ENCODE data around the gene SCFD2. TPM values are rescaled to one million over a fixed set of nuclear protein-coding genes. Genes with fewer than 3 reads are reported as not detected.

The SCFD2 gene
- total and polyA plus RNA-seq, 2 of the 8 experiments (the other 6 are each of a cell fraction or from before 2014, with no cell fraction given), result 6.2 to 10.2 TPM

DNA sequence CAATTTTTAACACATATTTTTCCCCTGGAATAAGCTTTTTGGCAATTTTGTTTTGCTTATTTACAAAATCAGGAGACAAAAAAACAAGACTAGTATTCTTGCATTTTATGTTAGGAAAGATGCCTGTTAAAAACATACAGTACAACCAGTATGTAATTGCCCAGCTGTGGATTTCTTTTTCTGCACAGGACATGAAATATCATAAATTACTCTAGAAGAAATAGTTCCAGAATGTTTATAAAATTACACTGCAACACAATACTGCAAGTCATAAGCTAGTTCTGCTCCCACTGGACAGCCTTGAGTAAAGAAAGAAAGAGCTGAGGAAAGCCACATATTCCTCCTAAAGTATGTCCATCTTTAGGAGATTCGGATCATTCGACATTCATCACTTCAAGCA is 133.5 kb downstream of the SCFD2 start:
- Histone ChIP-seq H3K79me2 (ENCODE audit: control insufficient read depth in 1 of 2, insufficient read depth in 2 of 2, low read length in 2 of 2) (no peaks in the 10 kb centered on the region), H3K27ac (ENCODE audit: low read depth, low read length) (no peak overlapping the region), H2BK20ac (ENCODE audit: low read length) (no peak overlapping the region), H3K14ac (ENCODE audit: insufficient read length) (no peak overlapping the region), H3K4ac (replicated peaks; ENCODE audit: insufficient read length, low read depth, low read length) (no peak overlapping the region), H3K79me1 (ENCODE audit: low read depth, low read length) (no peaks in the 10 kb centered on the region), H3K9ac (replicated peaks in 1 of 4; ENCODE audit: extremely low read depth in 1 of 4, low read depth in 3 of 4, low read length in 3 of 4) (no peak overlapping the region), H3K4me2 (ENCODE audit: insufficient read depth in 1 of 2, low read depth in 2 of 2, low read length in 2 of 2) (no peak overlapping the region), H3K18ac (ENCODE audit: extremely low read depth, low read length) (no peak overlapping the region), H3K9me3 (ENCODE audit: insufficient read depth in 2 of 2, low read depth in 1 of 2, low read length in 1 of 2) (no peaks in the 10 kb centered on the region), H3K56ac (replicated peaks; ENCODE audit: insufficient read length, low read depth, low read length) (no peak overlapping the region), H3K4me1 (replicated peaks in 1 of 4; ENCODE audit: control insufficient read depth in 3 of 4, insufficient read depth in 4 of 4, low read length in 3 of 4) (no peaks in the 10 kb centered on the region), H3K27me3 (replicated peaks in 1 of 4; ENCODE audit: control insufficient read depth in 3 of 4, extremely low read depth in 1 of 4, insufficient read depth in 3 of 4, low read length in 3 of 4) (no peaks in the 10 kb centered on the region), H2AK5ac (ENCODE audit: low read depth, low read length) (no peak overlapping the region), H4K91ac (replicated peaks; ENCODE audit: insufficient read length, low read length) (no peak overlapping the region), H2BK15ac (ENCODE audit: low read length) (no peak overlapping the region), H4K20me1 (replicated peaks in 1 of 2; ENCODE audit: control insufficient read depth in 1 of 2, insufficient read depth in 2 of 2, low read length in 2 of 2) (no peaks in the 10 kb centered on the region), H2BK12ac (ENCODE audit: low read depth, low read length) (no peak overlapping the region), H3K4me3 (ENCODE audit: extremely low read depth in 1 of 4, insufficient read depth in 2 of 4, low read depth in 3 of 4, low read length in 4 of 4) (no peak overlapping the region), H3K23me2 (ENCODE audit: low read depth, low read length) (no peaks in the 10 kb centered on the region), H2BK5ac (ENCODE audit: low read depth, low read length) (no peak overlapping the region), H4K5ac (ENCODE audit: insufficient read length, low read depth, low read length) (no peak overlapping the region), H2AFZ (ENCODE audit: low read length) (no peak overlapping the region), H2BK120ac (replicated peaks; ENCODE audit: low read depth, low read length) (no peak overlapping the region), H3K36me3 (ENCODE audit: control insufficient read depth in 2 of 4, insufficient read depth in 4 of 4, low read length in 3 of 4) (no peaks in the 10 kb centered on the region), H3K23ac (ENCODE audit: insufficient read length) (no peak overlapping the region), H4K8ac (ENCODE audit: extremely low read depth, insufficient read depth, low read length) (no peak overlapping the region)
- WGBS, 2 experiments (ENCODE audit: extremely low coverage in 1 of 2, insufficient coverage in 1 of 2, insufficient read length in 1 of 2, insufficient replicate concordance in 2 of 2, low coverage in 1 of 2, low lambda C conversion rate in 2 of 2, missing lambda C conversion rate in 1 of 2), result 93% methylated on average over 2 of the region's 2 CpGs; no CpG with 5 or more reads in 1 of the 2 experiments
- ChIA-PET CTCF (ENCODE audit: partially characterized antibody) (no interaction called here), POLR2A (ENCODE audit: partially characterized antibody) (no interaction called here)
- FAIRE-seq (no peak), DNase-seq (ENCODE audit: low read depth in 1 of 2, low spot score in 2 of 2) (no peak)
- TF ChIP-seq SAP30 (IDR thresholded peaks at IDR 0.05; ENCODE audit: insufficient read depth, insufficient replicate concordance, low read length), result no peak
- no peak for TF ChIP-seq POU5F1 (IDR thresholded peaks at IDR 0.05; ENCODE audit: low read depth, low read length)
- TF ChIP-seq USF2 (IDR thresholded peaks at IDR 0.05; ENCODE audit: low read length), result no peak
- no peak for TF ChIP-seq BCL11A (IDR thresholded peaks at IDR 0.05; ENCODE audit: low read depth in 2 of 2, low read length in 2 of 2)
- no peak for TF ChIP-seq TEAD4 (IDR thresholded peaks at IDR 0.05; ENCODE audit: low read depth, low read length)
- TF ChIP-seq, protein P1, sequence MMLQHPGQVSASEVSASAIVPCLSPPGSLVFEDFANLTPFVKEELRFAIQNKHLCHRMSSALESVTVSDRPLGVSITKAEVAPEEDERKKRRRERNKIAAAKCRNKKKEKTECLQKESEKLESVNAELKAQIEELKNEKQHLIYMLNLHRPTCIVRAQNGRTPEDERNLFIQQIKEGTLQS (IDR thresholded peaks at IDR 0.05; ENCODE audit: insufficient read depth, low read depth, low read length), result no peak

Measured in H1 (cell line).